NT2/D1 (cell line): ENCODE results near the gene RGS19.

Experiments used
- SUZ12 ChIP-seq: IDR thresholded peaks from 2 replicates; pipeline ENCODE4 v1.6.1; 2011; ENCODE audit not compliant: insufficient read length, insufficient read depth; ENCODE audit errors: extremely low read depth
- YY1 ChIP-seq: IDR thresholded peaks from 2 replicates; pipeline ENCODE4 v1.6.1; 2011; ENCODE audit not compliant: insufficient read length, insufficient read depth
- ZNF274 ChIP-seq: IDR thresholded peaks from 2 replicates; pipeline ENCODE4 v1.6.1; 2011; ENCODE audit warnings: mild to moderate bottlenecking, low read depth, low read length

DNA sequence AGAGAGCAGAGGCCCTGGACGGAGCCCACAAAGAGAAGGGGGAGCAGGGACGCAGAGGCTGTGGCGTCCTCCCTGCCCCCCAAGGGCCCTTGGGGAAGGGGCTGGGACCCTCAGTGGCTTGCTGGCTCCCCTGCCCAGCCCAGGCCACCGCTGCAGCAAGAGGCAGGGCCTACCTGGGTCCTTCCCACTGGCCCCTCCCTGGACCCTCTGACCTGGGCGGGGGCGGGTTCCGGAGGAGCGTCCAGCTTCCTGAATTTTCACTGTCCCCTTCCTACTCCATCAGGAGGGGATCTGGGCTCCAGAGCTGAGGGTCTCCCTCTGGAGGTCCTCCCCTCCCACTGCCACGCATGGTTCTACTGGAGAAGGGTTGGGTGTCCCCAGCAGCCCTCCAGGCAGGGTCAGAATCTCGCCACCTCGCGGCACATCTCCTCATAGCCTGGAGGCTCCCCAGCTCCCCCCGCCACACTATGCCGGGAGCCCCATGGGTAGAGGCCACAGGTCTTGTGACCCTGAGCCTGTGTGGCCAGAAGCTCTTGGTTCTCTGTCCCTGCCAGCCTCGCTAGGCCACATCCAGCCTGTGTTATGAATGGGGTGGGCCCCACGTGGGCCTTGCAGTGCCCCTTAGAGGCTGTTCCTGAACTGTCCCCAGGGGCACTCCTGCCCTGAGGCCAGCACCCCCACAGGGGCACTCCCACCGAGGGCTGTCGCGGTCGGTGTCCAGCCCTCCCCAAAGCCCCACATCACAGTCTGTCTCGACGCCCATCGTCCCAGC is 28.9 kb downstream of the RGS19 start:
- TF ChIP-seq SUZ12 (no peak), ZNF274 (no peak), YY1 (no peak)
